Measurements from ENCODE around the gene FAM133A.
A peak's percentile ranks its signal among the peaks of the same experiment; 100 is the strongest.

The FAM133A gene

DNA sequence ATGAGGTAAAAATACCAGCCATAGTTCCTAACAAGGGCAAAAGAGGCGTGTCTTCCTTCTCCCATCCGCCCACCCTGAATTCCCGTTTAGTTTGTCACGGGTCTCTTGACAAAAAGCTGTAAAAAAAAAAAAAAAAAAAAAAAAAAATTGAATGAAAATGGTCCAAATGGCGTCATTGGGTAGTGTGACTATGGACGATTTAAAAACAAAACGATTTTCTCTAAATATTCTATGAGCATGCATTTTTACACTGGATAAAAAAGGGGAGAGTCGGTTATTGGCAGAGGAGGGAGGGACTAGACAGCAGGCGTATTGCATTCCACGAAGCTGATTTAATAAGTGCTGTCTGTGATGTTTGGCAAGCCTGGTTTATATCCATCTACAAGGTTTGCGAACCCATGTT is at the start of gene FAM133A:
Gene FAM133A (plus strand): TSS at position 338 of the 403 bp plus-strand sequence. CDS start 35,214 bp downstream, outside the sequence.
- DNase-seq = no peak

- DNase-seq = no peak
These were observed 36.4 kb upstream of the FAM133A start for GRCh38 chrX:93637591-93637990.

DNA sequence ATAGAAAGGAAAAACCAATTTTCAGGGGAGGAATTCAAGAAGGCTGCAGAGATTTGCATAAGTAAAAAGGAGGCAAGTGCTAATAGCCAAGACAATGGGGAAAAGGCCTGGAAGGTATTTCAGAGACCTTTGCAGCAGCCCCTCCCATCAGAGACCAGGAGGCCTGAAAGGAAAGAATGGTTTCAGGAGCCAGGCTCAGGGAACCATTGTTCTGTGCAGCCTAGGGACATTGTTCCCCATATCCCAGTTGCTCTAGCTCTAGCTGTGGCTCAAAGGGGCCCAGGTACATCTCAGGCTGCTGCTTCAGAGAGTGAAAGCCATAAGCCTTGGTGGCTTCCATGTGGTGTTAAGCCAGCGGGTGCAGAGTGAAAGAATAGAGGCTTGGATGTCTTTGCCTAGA is 24.6 kb upstream of the FAM133A start:
- no peak for DNase-seq

- no peak for DNase-seq
These were observed 13.4 kb upstream of the FAM133A start for GRCh38 chrX:93660575-93660974.

DNA sequence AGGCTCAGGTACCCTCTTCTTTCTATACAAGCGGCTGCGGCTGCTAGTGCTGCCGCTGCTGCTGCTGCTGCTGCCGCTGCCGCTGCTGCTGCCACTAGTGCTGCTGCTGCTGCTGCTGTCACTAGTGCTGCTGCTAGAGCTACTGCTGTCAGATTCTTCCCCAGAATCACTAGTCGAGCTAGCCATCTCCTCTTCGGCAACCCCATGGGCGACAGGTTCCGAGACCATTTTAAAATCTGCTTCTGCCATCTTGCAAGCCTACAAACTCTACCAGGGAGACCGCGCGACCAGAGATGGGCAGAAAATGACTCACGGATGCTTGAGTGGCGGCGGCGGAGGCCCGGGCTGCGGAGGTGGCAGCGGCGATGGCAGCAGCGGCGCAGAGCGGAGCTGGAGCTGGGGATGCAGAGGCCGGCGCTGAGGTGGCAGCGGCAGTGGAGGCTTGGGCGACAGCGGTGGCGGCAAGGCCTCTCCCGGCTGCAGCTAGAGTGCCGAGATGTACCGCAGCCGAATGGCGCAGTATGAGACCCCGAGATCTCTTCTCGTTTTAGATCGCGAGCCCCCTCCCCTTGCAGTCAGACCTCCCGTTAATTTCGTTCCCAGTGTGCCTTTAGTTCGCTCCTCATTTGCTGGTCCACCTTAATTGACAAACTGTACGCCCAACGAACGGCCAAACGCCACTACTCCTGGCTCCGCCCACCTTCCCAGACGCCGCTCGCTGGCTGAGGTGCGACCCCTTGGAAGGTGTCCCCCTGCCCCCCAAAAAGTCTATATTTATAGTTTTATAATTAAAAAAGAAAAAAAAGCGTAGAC is 744 bp upstream of the FAM133A start, which contains the start of gene NAP1L3:
Gene NAP1L3 (minus strand): TSS at position 523 of the 813 bp plus-strand sequence. CDS start 274 bp downstream, at position 249.
- peak; percentile 2 for DNase-seq

DNA sequence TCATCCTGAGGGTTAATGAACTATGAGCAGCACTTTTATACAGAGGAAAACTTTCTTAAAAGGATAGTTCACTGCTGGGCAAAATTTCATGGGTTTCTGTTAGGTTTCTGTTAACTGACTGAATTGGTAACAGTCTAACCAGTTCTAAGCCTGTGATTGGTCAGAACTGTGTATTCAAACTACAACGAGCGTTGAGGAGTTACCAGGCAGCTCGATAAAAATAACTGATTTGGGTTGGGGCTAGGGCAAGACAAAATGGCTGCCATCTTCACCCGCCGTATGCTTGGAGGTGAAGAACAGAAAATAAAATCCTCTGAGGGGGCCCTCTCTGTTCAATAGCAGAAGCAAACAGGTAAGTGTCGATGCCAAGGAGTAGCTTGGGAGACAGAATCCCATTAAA is 22.0 kb downstream of the FAM133A start:
- no peak for DNase-seq

DNA sequence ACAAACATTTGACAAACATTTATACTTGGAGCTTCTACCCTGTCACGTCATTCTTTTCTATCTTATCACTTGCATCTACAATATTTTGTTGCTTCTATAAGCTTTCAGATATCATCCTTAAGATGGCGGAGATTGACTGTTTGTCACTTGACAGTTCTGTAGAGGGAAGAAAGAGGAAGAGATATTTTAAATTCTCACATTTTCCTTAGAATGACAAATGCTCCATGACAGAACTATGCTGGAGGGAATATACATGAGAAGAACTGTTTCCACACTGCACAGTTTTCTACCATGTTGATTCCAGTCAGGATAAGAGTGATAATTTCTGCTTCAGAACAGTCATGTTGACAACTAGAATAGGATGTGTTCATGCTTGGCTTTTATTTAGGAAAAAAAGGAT is 29.7 kb downstream of the FAM133A start:
- no peak for DNase-seq

- no peak for DNase-seq
These were observed 37.1 kb downstream of the FAM133A start for GRCh38 chrX:93711076-93711475.

- no peak for DNase-seq
These were observed 67.8 kb downstream of the FAM133A start for GRCh38 chrX:93741811-93742210.

- no peak for DNase-seq
These were observed 86.2 kb downstream of the FAM133A start for GRCh38 chrX:93760163-93760562.

Measured in RPMI8226 (cell line).